Activated CD8-positive, alpha-beta memory T cell treated with anti-CD3 and anti-CD28 coated beads for 1 hour (primary cell): ENCODE measurements around the gene PARD3.

Experiments used
- DNase-seq, 2 donors: peaks; one replicate each; pipeline ENCODE4 v3.0.0-alpha.2; 2020; ENCODE audit warnings: low read depth in 1 of 2; ENCODE audit errors: extremely low read depth in 1 of 2

Gene PARD3

GRCh38 chr10:34207343-34207742, 607.8 kb downstream of the PARD3 start:
- no peak for DNase-seq

- no peak for DNase-seq
Measured at GRCh38 chr10:34206935-34207268, 608.2 kb downstream of the PARD3 start.

GRCh38 chr10:34206078-34206934, 608.8 kb downstream of the PARD3 start:
- DNase-seq, result no peak

- no peak for DNase-seq
Measured at GRCh38 chr10:34205452-34205851, 609.6 kb downstream of the PARD3 start.

GRCh38 chr10:34203966-34204630, 611.0 kb downstream of the PARD3 start:
- no peak for DNase-seq

GRCh38 chr10:34200355-34200901, 614.7 kb downstream of the PARD3 start:
- DNase-seq, result no peak

GRCh38 chr10:34198953-34199352, 616.1 kb downstream of the PARD3 start:
- DNase-seq, result no peak

- no peak for DNase-seq
Measured at GRCh38 chr10:34196058-34196433, 619.0 kb downstream of the PARD3 start.

- DNase-seq, result no peak
Measured at GRCh38 chr10:34195364-34196057, 619.6 kb downstream of the PARD3 start.

- no peak for DNase-seq
Measured at GRCh38 chr10:34193931-34194626, 621.0 kb downstream of the PARD3 start.

- DNase-seq, result no peak
Measured at GRCh38 chr10:34192646-34193045, 622.5 kb downstream of the PARD3 start.

- no peak for DNase-seq
Measured at GRCh38 chr10:34191406-34191805, 623.7 kb downstream of the PARD3 start.

GRCh38 chr10:34190580-34190979, 624.5 kb downstream of the PARD3 start:
- no peak for DNase-seq

- no peak for DNase-seq
Measured at GRCh38 chr10:34189830-34190229, 625.3 kb downstream of the PARD3 start.

- no peak for DNase-seq
Measured at GRCh38 chr10:34188221-34188620, 626.9 kb downstream of the PARD3 start.

GRCh38 chr10:34187201-34187600, 627.9 kb downstream of the PARD3 start:
- no peak for DNase-seq

- DNase-seq, result no peak
Measured at GRCh38 chr10:34186745-34187144, 628.4 kb downstream of the PARD3 start.

GRCh38 chr10:34185998-34186397, 629.1 kb downstream of the PARD3 start:
- no peak for DNase-seq

- DNase-seq, result no peak
Measured at GRCh38 chr10:34184939-34185386, 630.1 kb downstream of the PARD3 start.

- DNase-seq, result no peak
Measured at GRCh38 chr10:34184397-34184796, 630.7 kb downstream of the PARD3 start.
